Measurements from ENCODE around the gene ALPK3.

Gene ALPK3

DNA sequence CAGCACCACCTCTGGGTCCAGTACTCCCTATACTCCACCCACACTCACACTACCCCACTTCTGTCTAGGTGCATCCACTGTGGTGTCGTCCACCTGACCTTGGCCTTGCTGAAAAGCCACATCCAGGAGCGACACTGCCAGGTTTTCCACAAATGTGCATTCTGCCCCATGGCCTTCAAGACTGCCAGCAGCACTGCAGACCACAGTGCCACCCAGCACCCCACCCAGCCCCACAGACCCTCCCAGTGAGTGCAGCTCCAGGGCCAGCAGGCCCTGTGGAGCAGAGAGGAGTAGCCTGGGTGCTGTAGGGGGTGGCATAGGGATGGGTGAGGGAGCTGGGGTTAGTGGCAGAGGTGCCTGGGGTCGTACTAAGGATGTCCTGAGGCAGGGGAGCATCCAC, 19.4 kb upstream of the ALPK3 start:
- DNase-seq (ENCODE audit: low read depth) = no peak

DNA sequence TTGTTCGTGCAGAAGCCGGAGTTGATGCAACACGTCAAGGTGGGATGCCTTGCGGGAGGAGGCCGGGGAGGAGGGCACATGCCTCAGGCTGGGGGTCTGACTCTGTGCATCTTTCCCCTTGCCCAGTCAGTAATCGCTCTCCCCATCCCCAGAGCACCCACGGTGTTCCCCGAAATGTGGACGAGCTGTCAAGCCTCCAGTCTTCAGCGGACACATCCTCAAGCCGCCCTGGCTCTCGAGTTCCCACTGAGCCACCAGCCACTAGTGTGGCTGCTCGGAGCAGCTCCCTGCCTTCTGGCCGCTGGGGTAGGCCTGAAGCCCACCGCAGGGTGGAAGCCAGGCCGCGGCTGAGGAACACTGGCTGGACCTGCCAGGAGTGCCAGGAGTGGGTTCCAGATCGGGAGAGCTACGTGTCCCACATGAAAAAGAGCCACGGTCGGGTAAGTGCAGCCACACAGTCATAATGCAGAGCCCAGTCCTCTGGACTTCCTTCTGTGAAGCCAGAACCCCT, 18.7 kb upstream of the ALPK3 start:
- no peak for DNase-seq (ENCODE audit: low read depth)

GRCh38 chr15:84799511-84800187, 17.5 kb upstream of the ALPK3 start:
- DNase-seq (ENCODE audit: low read depth) = no peak

DNA sequence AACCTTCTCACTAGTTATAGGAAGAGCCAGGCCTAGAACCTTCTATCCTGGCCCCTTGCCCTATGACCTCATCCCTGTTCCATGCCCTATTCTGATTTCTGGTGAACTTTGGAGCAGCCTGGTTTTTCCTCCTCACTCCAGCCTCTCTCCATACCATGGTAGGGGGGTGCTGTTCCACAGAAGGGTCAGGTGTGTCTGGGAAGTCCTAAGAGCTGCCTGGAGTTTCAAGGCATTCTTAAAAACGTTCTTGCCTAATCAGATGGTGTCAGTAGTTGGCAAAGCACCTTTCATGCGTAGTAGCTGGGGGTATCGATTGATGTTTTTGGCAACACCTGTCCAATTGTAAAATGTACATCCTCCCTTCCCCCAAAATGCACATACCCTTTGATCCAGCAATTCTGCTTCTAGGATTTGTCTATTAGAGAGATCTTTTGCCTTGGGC, 16.8 kb upstream of the ALPK3 start:
- no peak for DNase-seq (ENCODE audit: low read depth)

DNA sequence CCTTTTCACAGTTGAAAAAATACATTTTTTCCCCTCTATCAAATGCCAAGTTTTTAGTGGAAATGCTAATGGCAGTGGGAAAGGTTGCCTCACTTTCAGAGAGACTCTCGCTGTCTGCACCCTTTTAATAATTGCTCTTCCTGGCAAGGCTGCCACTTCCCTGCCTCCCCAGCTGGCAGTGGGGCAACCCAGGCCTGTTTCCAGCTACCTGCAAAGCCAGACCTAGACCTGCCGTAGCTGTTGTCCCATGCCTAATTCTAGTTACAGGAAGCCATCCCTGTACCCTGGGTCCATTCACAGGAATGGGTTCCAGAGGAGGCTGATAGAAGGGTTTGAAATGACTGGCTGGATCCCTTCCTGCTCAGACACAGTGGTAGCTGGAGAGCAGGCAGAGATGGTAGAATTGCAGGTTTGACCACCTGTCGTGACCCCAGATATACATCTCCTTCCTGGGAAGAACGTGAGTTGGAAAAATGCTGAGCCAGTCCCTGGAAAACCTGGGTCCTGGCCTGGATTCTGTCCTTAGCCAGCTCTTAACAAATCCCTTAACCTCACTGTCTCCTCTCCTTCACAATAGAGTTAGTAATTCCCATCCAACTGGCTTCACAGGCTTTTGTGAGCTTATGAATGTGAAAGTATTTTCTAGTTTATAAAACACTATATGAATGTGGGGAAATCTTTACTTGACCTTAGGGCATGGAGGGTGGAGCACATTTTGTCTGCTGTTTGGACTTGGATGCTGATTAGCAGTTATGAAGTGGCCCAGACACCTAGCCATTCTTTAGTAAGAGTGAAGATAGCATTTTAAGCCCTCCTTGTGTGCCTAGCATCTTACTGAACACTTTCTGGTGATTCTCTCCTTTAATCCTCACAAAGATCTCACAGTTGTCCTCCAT, 12.9 kb upstream of the ALPK3 start:
- no peak for DNase-seq (ENCODE audit: low read depth)

GRCh38 chr15:84805221-84805620, 11.9 kb upstream of the ALPK3 start:
- DNase-seq (ENCODE audit: low read depth) = no peak

DNA sequence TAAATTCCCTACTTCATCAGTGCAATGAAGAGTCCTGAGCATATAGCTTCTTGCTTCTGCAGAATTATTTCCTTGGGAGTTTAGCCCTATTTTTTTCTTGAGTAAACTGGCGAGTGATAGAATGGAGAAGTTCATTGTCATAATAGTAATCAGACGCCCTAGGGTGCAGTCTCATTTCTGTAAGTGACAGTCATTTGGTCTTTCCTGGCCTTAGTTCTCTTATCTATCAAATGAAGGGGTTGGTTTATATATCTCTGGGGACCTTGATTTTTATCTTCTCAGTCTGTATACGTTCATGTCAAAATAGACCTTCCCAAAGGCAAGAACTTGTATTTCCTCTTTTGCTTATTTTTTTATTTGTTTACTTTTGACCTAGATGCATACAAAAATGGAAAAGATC, 9.9 kb upstream of the ALPK3 start:
- DNase-seq (ENCODE audit: low read depth) = no peak

DNA sequence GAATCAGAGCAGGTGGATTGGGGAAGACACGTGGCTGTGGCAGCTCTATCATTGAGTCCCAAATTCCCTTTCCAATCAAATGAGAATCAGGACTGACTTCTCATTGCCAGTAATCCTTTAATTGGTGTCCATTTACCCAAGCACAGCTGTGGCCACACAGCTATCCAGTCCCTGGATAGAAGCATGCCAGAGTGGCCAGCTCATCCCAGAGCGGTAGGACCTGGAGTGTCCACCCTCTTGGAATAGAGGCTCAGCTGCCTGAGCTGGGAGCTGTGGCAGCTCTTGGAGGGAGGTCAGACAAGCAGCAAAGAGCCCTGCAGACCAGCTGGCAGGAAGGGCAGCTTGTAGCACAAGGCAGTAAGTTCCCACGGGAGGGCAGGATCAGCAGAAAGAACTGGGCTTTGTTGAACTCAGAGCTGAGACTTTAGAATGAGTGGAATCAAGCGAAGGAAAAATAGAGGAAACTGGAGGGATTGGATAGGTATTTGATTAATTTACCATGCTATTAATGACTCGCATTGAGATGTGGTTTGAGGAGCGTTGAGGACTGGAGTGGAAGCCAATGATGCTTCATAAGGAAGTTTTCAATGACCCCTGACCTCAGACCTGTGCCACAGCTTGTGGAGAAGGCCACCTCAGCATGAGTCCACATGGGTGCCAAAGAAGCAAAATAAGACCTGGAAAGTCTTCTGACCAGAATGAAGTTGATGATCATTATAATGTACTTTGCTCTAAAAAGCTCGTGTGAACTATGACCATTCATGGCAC, 6.9 kb upstream of the ALPK3 start:
- no peak for DNase-seq (ENCODE audit: low read depth)

GRCh38 chr15:84811151-84811550, 6.0 kb upstream of the ALPK3 start:
- DNase-seq (ENCODE audit: low read depth) = no peak

GRCh38 chr15:84811828-84812227, 5.3 kb upstream of the ALPK3 start:
- DNase-seq (ENCODE audit: low read depth) = no peak

GRCh38 chr15:84812842-84813241, 4.3 kb upstream of the ALPK3 start:
- no peak for DNase-seq (ENCODE audit: low read depth)

DNA sequence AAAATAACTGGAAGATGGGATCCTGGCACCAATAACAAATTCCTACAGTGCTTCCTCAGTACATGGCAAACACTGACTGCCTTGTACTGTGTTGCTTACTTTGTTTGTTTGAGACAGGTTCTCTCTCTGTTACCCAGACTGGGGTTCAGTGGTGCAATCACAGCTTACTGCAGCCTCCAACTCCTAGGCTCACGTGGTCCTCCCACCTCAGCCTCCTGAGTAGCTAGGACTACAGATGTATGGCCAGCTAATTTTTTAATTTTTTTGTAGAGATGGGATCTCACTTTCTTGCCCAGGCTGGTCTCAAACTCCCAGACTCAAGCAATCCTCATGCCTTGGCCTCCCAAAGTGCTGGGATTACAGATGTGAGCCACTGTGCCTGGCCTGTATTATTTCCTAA, 3.7 kb upstream of the ALPK3 start:
- no peak for DNase-seq (ENCODE audit: low read depth)

DNA sequence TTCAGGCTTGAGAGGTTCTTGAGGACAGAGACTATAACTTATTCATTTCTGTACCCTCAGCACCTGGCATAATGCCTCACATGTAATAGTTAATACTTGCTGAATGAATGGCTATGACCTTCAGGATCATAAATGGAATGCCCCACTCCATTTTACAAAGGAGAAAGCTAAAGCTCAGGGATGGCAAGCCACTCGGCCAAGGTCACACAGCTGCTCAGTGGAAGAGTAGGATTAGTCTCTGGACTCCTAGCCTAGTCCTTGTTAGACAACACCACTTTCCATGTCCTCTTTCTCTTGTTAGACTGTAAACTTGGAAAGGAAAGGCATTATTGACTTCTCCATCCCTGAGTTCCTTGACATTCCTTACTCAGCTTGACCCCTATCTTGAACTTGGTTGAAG, 3.2 kb upstream of the ALPK3 start:
- no peak for DNase-seq (ENCODE audit: low read depth)

DNA sequence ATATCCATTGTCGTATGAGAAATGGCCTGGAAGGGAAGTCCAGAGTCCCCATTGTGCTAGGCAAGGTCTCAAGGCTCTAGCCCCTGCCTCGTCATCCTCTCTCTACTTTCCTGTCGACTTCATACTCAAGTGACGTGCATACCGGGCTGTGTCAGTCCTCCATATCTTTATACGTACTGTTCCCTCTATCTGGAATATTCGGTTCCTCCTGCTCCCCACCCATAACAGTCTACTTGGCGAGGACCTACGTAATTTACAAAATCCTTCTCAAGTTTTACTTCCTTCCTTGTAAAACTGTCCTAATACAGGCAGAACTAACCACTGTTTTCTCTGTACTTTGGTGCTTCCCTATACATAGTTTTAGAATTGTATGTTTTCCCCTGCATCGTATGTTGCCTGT, 2.2 kb upstream of the ALPK3 start:
- no peak for DNase-seq (ENCODE audit: low read depth)

DNA sequence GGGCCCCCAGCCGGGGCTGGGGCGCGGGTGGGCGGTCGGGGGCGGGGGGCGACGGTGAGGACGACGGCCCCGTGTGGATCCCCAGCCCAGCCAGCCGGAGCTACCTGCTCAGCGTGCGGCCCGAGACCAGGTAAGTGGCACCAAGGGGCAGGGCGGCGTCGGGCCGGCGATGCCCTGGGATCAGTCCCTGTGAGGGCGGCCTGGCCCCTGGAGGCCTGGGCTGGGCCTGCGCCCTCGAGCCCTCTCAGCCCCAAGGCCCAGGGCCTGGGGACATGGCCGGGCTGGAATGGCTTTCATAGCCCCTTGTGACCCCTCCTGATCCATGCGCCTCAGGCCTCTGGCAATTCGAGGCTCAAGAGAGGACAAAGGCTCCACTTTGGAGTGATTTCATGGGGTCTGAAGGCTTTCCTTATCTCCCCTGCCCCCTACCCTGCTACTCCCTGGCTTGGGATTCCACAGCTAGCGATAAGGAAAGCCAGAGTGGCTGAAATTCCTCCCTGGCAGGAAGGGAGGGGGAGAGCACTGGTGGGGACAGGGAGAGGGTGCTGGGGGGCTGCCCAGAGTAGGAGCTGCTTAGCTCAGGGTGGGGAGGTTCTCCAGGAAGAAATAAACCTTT, 418 bp downstream of the ALPK3 start:
- DNase-seq (ENCODE audit: low read depth) = no peak

DNA sequence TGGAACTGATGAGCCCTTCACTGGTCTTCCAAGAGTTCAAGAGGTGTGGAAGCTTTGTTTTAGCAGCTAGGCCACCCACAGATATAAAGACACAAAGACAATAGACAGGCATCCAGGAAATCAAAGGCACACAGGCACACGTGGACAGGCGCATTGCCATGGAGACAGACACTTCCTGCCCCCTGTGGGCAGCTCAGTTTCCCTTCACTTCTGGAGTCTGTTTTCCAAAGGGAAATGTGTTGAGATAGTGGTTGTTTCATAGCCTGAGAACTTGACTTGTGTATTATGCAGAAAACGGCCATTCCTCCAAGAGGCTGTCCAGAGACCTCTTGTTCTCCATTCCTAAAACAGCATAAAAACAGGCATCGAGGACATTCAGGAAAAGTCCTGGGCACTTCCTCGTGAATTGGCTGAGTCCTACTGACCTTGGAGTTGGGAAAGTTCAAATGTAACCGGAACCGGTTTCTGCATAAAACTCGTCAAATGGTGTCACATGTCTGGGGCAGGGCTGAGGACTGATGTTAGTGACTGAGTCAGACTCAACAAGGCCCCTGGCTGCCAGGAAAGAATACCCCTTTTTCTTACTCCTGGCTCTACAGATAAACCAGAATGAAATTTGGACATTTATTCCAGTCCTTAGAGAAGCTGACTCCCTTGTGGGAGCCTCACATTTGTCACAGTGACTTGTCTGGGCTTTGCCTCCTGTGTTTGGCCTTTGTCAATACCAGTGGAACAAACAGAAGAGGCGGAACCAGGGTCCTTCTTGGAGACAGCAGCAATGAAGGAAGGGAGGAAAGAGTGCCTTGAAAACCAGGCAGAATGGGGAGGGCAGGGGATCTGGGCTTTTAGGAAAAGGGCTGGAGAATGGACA, 1.3 kb downstream of the ALPK3 start:
- DNase-seq (ENCODE audit: low read depth) = no peak

DNA sequence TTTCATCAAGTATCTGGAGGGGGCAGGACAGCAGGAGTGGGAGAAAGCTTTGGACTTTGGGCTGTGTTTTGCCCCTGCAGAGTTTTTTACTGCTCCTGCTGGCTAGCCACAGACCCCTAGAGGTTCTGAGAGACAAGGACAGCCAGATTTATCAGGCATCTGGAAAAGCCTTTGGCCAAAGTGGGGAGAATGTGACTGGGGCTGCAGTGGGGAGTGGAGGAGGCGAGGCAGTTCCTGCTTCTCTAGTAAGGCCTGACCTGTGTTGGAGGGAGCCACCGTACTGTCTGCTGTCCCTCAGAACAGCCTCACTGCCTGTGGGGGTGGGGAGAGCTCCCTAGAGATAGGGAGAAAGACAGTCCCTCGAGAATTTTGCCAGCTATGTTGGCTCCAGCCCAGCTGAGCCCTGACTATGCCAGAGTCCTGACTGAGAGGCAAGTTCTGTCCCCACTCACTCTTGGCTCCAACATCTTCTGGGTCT, 2.2 kb downstream of the ALPK3 start:
- no peak for DNase-seq (ENCODE audit: low read depth)

GRCh38 chr15:84819791-84820190, 2.6 kb downstream of the ALPK3 start:
- DNase-seq (ENCODE audit: low read depth) = no peak

GRCh38 chr15:84821501-84822021, 4.4 kb downstream of the ALPK3 start:
- no peak for DNase-seq (ENCODE audit: low read depth)

DNA sequence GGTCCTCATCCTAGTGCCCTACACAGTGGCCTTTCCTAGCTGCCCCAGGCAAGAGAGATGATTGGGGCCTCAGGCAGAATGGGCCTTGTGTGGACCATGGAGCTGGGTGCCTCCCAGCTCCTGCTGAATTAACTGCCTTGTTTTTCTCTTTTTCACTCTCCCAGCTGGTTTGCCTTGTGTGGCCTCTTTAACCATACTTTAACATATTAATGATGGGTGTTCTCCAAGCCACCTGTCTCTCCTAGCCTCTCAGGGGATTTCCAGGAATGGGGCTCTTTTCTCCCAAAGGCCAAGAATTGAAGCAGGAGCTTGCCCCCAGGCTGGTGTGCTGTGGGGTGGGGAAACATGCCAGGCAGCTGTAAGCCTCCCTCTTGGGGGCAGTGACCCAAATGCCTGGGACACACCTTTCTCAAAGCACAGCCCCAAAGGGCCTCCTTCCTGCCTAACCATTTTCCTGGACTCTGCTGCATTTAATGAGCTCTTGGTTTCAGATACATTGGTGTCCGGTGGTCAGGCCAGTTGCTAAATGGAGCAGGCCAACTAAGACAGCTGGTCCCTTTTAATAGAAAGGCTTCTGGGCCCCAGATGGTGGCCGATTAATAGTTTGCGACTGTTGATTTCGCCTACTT, 5.6 kb downstream of the ALPK3 start:
- DNase-seq (ENCODE audit: low read depth) = no peak

Data from activated T-cell treated with anti-CD3 and anti-CD28 coated beads for 24 hours (primary cell).